Glomerular visceral epithelial cell (primary cell): ENCODE measurements around the gene ETS1.
A peak's percentile ranks its signal among the peaks of the same experiment; 100 is the strongest.

Experiments used
- DNase-seq: peaks from one replicate; pipeline ENCODE4 v3.0.0-alpha.2; 2016; ENCODE audit errors: extremely low spot score

ETS1 gene

GRCh38 chr11:128568166-128568778 is 19.1 kb downstream of the ETS1 start:
- DNase-seq, result no peak

GRCh38 chr11:128567130-128567529 is 20.2 kb downstream of the ETS1 start:
- no peak for DNase-seq

GRCh38 chr11:128565881-128566280 is 21.5 kb downstream of the ETS1 start:
- DNase-seq, result no peak

GRCh38 chr11:128564642-128565245 is 22.6 kb downstream of the ETS1 start:
- no peak for DNase-seq

- no peak for DNase-seq
Observed at GRCh38 chr11:128563942-128564641, 23.3 kb downstream of the ETS1 start.

- no peak for DNase-seq
Observed at GRCh38 chr11:128563308-128563707, 24.1 kb downstream of the ETS1 start.

- no peak for DNase-seq
Observed at GRCh38 chr11:128559496-128560103, 27.8 kb downstream of the ETS1 start.

GRCh38 chr11:128555606-128556005 is 31.8 kb downstream of the ETS1 start:
- DNase-seq, result peak; percentile 13

GRCh38 chr11:128553662-128554362 is 33.5 kb downstream of the ETS1 start:
- DNase-seq, result no peak

GRCh38 chr11:128552783-128553661 is 34.3 kb downstream of the ETS1 start:
- peak; percentile 61 for DNase-seq

GRCh38 chr11:128551611-128552335 is 35.6 kb downstream of the ETS1 start:
- no peak for DNase-seq

GRCh38 chr11:128551058-128551457 is 36.3 kb downstream of the ETS1 start:
- no peak for DNase-seq

GRCh38 chr11:128550261-128550821 is 37.0 kb downstream of the ETS1 start:
- DNase-seq, result no peak

- DNase-seq, result no peak
Observed at GRCh38 chr11:128549256-128549944, 38.0 kb downstream of the ETS1 start.

GRCh38 chr11:128548649-128549255 is 38.6 kb downstream of the ETS1 start:
- DNase-seq, result peak; percentile 16

- DNase-seq, result no peak
Observed at GRCh38 chr11:128547946-128548648, 39.3 kb downstream of the ETS1 start.

- DNase-seq, result no peak
Observed at GRCh38 chr11:128546916-128547315, 40.4 kb downstream of the ETS1 start.

- DNase-seq, result no peak
Observed at GRCh38 chr11:128544471-128545051, 42.8 kb downstream of the ETS1 start.
